Activated CD4-positive, alpha-beta T cell treated with anti-CD3 and anti-CD28 coated beads for 36 hours (primary cell): ENCODE data around the gene CHN2. TPM values are rescaled to one million over a fixed set of nuclear protein-coding genes. Genes with fewer than 3 reads are reported as not detected.

Experiments used
- ATAC-seq: fragments of 200-7000 bp; cut with Tn5 transposase; one replicate; pipeline ENCODE4 v1.10.0; 2021; ENCODE audit warnings: mild to moderate bottlenecking, moderate library complexity
- CTCF ChIA-PET: fragments of 350-600 bp; sonication (Branson Sonifier 250); formaldehyde crosslinking; loops from one replicate; lab custom pipeline; 2021; ENCODE audit warnings: antibody characterized with exemption; lab: Charles Lee
- POLR2A ChIA-PET: fragments of 350-600 bp; sonication (Branson Sonifier 250); formaldehyde crosslinking; loops from one replicate; lab custom pipeline; 2021; ENCODE audit warnings: antibody characterized with exemption, inconsistent platforms; lab: Charles Lee
- DNase-seq: peaks from one replicate; pipeline ENCODE4 v3.0.0-alpha.2; 2020
- H3K27ac Mint-ChIP-seq: one replicate; pipeline ENCODE4 v1.8.0; 2021; ENCODE audit warnings: mixed read lengths
- H3K27me3 Mint-ChIP-seq: one replicate; pipeline ENCODE4 v1.8.0; 2021; ENCODE audit warnings: mixed read lengths
- H3K36me3 Mint-ChIP-seq: one replicate; pipeline ENCODE4 v1.8.0; 2021; ENCODE audit warnings: low read depth, mixed read lengths
- H3K4me1 Mint-ChIP-seq: one replicate; pipeline ENCODE4 v1.8.0; 2021; ENCODE audit warnings: mixed read lengths
- H3K4me3 Mint-ChIP-seq: one replicate; pipeline ENCODE4 v1.8.0; 2021; ENCODE audit warnings: mild to moderate bottlenecking, moderate library complexity, mixed read lengths
- H3K9me3 Mint-ChIP-seq: one replicate; pipeline ENCODE4 v1.8.0; 2021; ENCODE audit warnings: low read depth, mixed read lengths
- intact Hi-C, 2 experiments: fragments of 100-400 bp; cut with DNase I in 1 of 2; cut with micrococcal nuclease in 1 of 2; formaldehyde crosslinking; loops; one replicate each; pipeline versions ENCODE4 v1.14.2 to v1.15.1; 2022 to 2024; cut with DNase I, micrococcal nuclease
- total RNA-seq, 2 experiments: library from RNA; stranded (reverse); gene quantifications; one replicate each; pipeline ENCODE4 v1.2.3, GENCODE V29; 2021

The CHN2 gene
- total RNA-seq, 2 experiments from 2014 or later: 0.25 to 0.39 TPM

DNA sequence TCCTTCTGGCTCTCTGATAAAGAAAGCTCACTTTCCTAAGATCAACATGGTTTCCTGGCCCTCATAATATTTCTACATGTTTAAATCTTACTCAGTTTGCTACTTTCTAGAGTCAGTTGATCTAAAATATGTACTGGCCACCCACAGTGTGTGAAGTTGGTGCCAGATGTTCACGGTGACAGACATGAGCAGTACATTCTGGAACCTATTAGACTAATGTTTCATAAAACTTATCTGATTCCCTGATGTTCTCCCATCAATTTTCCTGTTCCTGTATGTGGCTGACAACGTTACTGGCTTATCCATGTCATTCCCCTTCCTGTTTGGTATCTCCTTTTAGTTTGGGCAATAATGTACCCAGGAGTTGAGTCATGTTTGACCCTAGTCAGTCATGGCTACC lies 34.5 kb upstream of the CHN2 start:
- ChIA-PET CTCF (interaction anchor here (0.7 kb wide), 1 partner anchor 276 kb away, joined by 3 read pairs; no protein-coding TSS in a partner anchor), POLR2A (no interaction called here)
- H3K9me3 Mint-ChIP-seq: no peaks in the 10 kb centered on the region
- intact Hi-C loops: no loop called here
- peaks cover 7% of the 10 kb centered on the region for H3K4me1 Mint-ChIP-seq
- DNase-seq: no peak
- H3K4me3 Mint-ChIP-seq: no peak overlapping the region
- peaks cover 13% of the 10 kb centered on the region for H3K27me3 Mint-ChIP-seq
- H3K36me3 Mint-ChIP-seq: no peaks in the 10 kb centered on the region
- ATAC-seq: no peak
- H3K27ac Mint-ChIP-seq: no peak overlapping the region

DNA sequence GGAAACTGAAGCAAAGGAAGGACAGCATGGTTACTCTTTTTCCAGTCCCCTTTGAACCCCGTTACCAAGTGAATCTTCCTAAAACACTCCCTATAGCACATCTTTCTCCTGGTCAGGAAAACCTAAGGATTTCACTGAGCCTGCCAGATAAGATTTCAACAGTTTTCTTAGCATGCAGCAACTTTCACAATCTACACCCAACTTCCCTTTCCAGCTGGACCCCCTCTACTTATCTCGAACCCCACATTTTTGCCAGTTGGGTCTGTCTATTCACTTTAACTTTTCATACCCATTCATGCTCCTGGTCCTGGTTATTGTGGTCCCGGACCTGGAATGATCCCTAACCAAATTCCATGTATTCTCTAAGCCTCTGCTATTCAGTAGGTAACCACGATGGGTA lies 33.3 kb upstream of the CHN2 start:
- Mint-ChIP-seq H3K9me3 (peaks cover 6% of the 10 kb centered on the region), H3K27me3 (peaks cover 14% of the 10 kb centered on the region), H3K4me1 (peaks cover 7% of the 10 kb centered on the region), H3K36me3 (no peaks in the 10 kb centered on the region), H3K4me3 (no peak overlapping the region), H3K27ac (no peak overlapping the region)
- ATAC-seq (no peak), DNase-seq (no peak)
- intact Hi-C loops: no loop called here
- POLR2A ChIA-PET: no interaction called here
- CTCF ChIA-PET: interaction anchor here (0.6 to 1.6 kb wide), 2 partner anchors 55 to 100 kb away, joined by 3 read pairs; no protein-coding TSS in a partner anchor

DNA sequence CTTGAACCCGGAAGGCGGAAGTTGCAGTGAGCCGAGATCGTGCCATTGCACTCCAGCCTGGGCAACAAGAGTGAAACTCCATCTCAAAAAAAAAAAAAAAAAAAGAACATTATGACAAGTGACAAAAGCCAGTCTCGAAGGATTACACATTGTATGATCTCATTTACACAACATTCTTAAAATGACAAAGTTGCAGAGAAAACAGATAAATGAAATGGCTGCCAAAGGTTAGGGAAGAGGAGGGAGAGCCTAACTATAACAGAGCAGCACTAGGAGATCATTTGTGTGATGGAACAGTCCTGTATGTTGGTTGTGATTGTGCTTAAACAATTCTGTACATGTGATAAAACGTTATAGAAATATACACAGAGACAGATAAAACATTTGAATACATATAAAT lies 32.0 kb upstream of the CHN2 start:
- peaks cover 6% of the 10 kb centered on the region for H3K9me3 Mint-ChIP-seq
- no peaks in the 10 kb centered on the region for H3K4me1 Mint-ChIP-seq
- H3K27ac Mint-ChIP-seq: no peak overlapping the region
- POLR2A ChIA-PET: no interaction called here
- H3K4me3 Mint-ChIP-seq: no peak overlapping the region
- no peak for DNase-seq
- H3K36me3 Mint-ChIP-seq: no peaks in the 10 kb centered on the region
- no peak for ATAC-seq
- CTCF ChIA-PET: no interaction called here
- intact Hi-C loops: no loop called here
- peaks cover 16% of the 10 kb centered on the region for H3K27me3 Mint-ChIP-seq

DNA sequence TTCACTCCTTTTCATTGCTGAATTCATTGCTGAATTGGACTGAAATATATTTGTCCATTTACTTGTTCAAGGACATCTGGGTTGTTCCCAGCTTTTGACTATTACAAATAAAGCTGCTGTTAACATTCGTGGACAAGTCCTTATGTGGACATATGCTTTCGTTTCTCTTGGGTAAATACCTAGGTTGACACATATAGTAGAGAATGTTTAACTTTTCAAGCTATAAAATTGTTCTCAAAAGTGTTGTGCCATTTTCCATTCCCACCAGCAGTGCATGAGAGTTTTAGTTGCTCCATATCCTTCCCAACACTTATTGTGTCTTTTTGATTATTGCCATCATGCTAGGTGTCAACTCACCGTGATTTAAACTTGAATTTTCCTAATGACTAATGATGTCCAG lies 30.7 kb upstream of the CHN2 start:
- H3K36me3 Mint-ChIP-seq: no peaks in the 10 kb centered on the region
- intact Hi-C loops: no loop called here
- no peak overlapping the region for H3K27ac Mint-ChIP-seq

DNA sequence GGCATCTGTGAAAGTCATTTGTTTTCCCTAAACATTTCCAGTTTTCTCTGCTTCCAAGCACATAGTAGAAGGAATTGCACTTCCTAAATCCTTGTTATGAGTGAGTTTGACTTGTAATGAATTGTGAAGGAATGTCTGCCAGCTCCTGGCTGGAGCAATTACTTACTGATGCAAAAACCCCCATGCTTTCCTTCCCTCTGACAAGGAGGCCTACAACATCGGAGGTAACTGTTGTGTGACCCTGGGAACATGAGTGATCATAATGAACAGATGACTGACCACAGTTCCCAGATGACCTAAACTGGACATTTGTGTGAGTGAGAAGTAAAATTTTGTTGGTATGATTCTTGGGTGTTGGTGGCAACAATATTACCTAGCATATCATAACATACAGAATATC lies 26.9 kb upstream of the CHN2 start:
- H3K9me3 Mint-ChIP-seq: peaks cover 6% of the 10 kb centered on the region
- H3K36me3 Mint-ChIP-seq: no peaks in the 10 kb centered on the region
- no peak overlapping the region for H3K27ac Mint-ChIP-seq
- ChIA-PET CTCF (interaction anchor here (1.2 kb wide), 1 partner anchor 22 kb away, joined by 3 read pairs; no protein-coding TSS in a partner anchor), POLR2A (no interaction called here)
- ATAC-seq (no peak), DNase-seq (no peak)
- intact Hi-C loops: no loop called here
- H3K27me3 Mint-ChIP-seq: peaks cover 6% of the 10 kb centered on the region
- H3K4me1 Mint-ChIP-seq: no peaks in the 10 kb centered on the region
- H3K4me3 Mint-ChIP-seq: no peak overlapping the region

More for the DNA sequence above, 30.7 kb upstream of the CHN2 start:
- no peak for ATAC-seq
- Mint-ChIP-seq H3K4me3 (no peak overlapping the region), H3K27me3 (peaks cover 13% of the 10 kb centered on the region), H3K4me1 (no peaks in the 10 kb centered on the region), H3K9me3 (peaks cover 6% of the 10 kb centered on the region)
- DNase-seq: no peak
- CTCF ChIA-PET: interaction anchor here (1.0 kb wide), 1 partner anchor 10 kb away, joined by 4 read pairs; no protein-coding TSS in a partner anchor
- POLR2A ChIA-PET: no interaction called here

DNA sequence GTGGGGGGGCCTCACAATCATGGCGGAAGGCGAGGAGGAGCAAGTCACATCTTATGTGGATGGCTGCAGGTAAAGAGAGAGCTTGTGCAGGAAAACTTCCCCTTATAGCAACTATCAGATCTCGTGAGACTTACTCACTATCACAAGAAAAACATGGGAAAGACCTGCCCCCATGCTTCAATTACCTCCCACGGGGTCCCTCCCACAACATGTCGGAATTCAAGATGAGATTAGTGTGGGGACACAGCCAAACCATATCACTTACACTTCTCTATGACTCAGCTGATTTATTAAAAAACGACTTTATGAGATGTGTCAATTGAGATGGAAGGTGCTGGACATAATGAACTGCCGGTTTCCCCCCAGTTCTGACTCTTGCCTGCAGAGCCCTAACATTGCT lies 23.8 kb upstream of the CHN2 start:
- no peak overlapping the region for H3K27ac Mint-ChIP-seq
- ChIA-PET POLR2A (no interaction called here), CTCF (no interaction called here)

DNA sequence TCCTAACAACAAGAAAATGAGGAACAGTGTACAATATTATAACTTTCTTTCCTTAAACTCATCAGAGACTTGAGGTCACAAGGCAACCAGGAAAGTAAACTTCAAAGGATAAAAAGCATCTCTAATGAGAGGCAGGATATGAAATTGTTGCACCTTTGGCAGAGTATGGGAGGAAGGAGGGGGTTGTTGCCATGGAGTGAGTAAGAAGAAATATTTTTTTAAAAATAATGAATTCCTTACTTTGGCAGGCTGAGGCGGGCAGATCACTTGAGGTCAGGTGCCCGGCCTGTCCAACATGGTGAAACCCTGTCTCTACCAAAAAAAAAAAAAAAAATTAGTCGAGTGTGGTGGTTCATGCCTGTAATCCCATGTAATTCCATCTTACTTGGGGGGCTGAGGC lies 21.1 kb upstream of the CHN2 start:
- H3K27ac Mint-ChIP-seq: no peak overlapping the region
- H3K4me1 Mint-ChIP-seq: peaks cover 8% of the 10 kb centered on the region
- H3K9me3 Mint-ChIP-seq: no peaks in the 10 kb centered on the region
- peaks cover 3% of the 10 kb centered on the region for H3K27me3 Mint-ChIP-seq
- ATAC-seq: no peak
- ChIA-PET POLR2A (no interaction called here), CTCF (interaction anchor here (0.9 to 1.3 kb wide), 2 partner anchors 236 to 251 kb away, joined by 3 to 4 read pairs; no protein-coding TSS in a partner anchor)
- intact Hi-C loops: no loop called here
- H3K36me3 Mint-ChIP-seq: no peaks in the 10 kb centered on the region
- no peak for DNase-seq
- H3K4me3 Mint-ChIP-seq: no peak overlapping the region

More for the DNA sequence above, 23.8 kb upstream of the CHN2 start:
- intact Hi-C loops: no loop called here
- Mint-ChIP-seq H3K4me3 (no peak overlapping the region), H3K9me3 (peaks cover 3% of the 10 kb centered on the region), H3K27me3 (peaks cover 6% of the 10 kb centered on the region), H3K36me3 (no peaks in the 10 kb centered on the region), H3K4me1 (no peaks in the 10 kb centered on the region)
- DNase-seq: no peak
- no peak for ATAC-seq

DNA sequence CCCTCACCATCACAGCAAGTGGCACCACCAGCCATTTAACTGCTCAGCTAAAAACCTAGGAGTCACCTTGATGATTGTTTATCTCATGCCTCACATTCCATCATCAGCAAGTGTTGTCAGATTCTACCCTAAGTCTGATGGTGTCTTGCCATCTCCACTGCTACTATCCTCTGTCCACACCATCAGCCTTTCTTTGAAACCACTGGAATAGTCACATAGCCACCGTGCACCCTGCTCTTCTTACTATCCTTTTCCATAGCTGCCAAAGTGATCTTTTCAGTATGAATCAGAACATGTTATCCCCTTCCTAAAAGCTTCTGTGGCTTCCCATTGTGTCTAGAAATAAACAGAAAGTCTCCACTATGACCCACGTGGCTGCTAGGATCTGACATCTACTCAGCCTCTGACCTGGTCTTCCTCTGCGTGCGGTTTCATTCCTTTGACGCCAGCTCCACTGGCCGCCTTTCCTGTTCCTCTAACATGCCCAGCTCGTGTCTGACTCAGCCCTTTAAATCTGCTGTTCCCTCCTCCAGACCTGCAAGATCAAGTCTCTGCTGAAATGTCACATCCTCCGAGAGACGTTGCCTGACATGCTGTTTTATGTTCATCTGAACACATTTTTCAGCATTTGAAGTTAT lies 16.5 kb upstream of the CHN2 start:
- intact Hi-C loops: no loop called here
- Mint-ChIP-seq H3K4me1 (peaks cover 8% of the 10 kb centered on the region), H3K4me3 (no peak overlapping the region), H3K9me3 (no peaks in the 10 kb centered on the region), H3K36me3 (no peaks in the 10 kb centered on the region), H3K27ac (peak overlapping the region; percentile 35), H3K27me3 (peaks cover 3% of the 10 kb centered on the region)
- ChIA-PET CTCF (interaction anchor here (0.6 to 1.3 kb wide), 5 partner anchors 12 to 388 kb away, joined by 3 to 7 read pairs (median 3); no protein-coding TSS in a partner anchor), POLR2A (interaction anchor here (0.5 kb wide), 1 partner anchor 791 kb away, joined by 3 read pairs; no protein-coding TSS in a partner anchor)
- ATAC-seq (peak; percentile 92), DNase-seq (peak; percentile 60)

DNA sequence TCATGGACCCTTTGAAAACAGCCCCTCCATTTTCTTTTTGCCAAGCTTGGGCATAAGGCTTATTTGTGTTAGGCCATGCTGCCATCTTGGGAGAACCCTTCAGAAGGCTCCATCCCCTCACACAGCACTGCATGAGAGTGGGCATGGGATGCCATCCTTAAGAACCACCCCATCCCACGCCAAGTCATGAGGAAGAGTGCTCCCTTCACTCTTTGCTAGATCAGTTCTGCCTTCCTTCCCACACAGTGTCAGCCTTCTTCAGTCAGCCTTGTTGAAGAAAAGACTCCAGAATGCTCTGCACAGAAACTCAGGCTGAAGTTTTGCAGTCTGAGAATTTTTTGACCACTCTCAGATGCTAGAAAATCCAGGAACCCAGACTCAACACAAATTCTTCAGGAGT lies 15.5 kb upstream of the CHN2 start:
- Mint-ChIP-seq H3K4me3 (no peak overlapping the region), H3K36me3 (no peaks in the 10 kb centered on the region), H3K9me3 (no peaks in the 10 kb centered on the region), H3K27ac (no peak overlapping the region), H3K27me3 (peaks cover 3% of the 10 kb centered on the region), H3K4me1 (peaks cover 8% of the 10 kb centered on the region)
- intact Hi-C loops: no loop called here
- ChIA-PET POLR2A (no interaction called here), CTCF (no interaction called here)
- DNase-seq: no peak
- ATAC-seq: no peak

DNA sequence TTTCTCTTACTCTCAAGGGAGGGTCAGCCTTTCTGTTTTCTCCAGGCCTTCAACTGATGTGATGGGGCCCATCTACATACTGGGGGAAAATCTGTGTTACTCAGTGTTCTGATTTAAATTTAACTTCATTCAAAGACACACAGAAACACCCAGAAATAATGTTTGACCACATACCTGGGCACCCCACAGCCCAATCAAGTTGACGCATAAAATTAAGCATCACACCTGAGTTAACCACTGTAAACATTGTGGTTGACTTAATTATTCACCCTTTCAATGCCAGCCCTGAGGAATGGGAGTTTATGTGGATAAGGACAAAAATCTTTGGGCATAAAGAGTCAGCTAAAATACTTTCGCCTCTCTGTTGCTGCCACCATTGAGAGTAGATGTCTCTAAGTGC lies 10.0 kb upstream of the CHN2 start:
- intact Hi-C loops: no loop called here
- H3K4me1 Mint-ChIP-seq: no peaks in the 10 kb centered on the region
- POLR2A ChIA-PET: no interaction called here

DNA sequence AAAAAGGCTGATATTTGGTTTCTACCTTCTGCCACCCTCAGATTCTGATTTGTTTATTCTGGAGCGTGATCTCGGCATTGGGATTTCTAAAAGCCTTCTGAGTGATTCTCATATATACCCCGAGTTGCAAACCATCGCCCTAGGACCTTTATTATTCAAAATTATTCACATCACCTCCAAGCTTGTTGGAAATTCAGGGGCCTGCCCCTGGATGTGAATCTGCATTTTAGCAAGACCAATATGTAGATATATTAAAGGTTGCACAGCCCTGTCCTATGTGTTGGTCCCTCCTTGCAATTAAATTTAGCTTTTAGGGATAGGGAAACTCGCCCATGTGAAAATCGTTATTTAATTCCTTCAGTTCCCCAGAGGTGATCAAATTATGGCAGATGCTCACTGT lies 9.0 kb upstream of the CHN2 start:
- DNase-seq: no peak
- Mint-ChIP-seq H3K27ac (no peak overlapping the region), H3K9me3 (no peaks in the 10 kb centered on the region), H3K27me3 (peaks cover 11% of the 10 kb centered on the region), H3K4me1 (no peaks in the 10 kb centered on the region), H3K4me3 (no peak overlapping the region), H3K36me3 (no peaks in the 10 kb centered on the region)
- intact Hi-C loops: loop anchor here (5.0 kb wide), 2 partner anchors 162 to 263 kb away; no protein-coding TSS in a partner anchor
- ATAC-seq: no peak
- CTCF ChIA-PET: interaction anchor here (0.6 kb wide), 1 partner anchor 162 kb away, joined by 3 read pairs; no protein-coding TSS in a partner anchor
- POLR2A ChIA-PET: no interaction called here

More for the DNA sequence above, 10.0 kb upstream of the CHN2 start:
- no peak overlapping the region for H3K27ac Mint-ChIP-seq
- ATAC-seq (no peak), DNase-seq (no peak)
- no peaks in the 10 kb centered on the region for H3K36me3 Mint-ChIP-seq
- H3K4me3 Mint-ChIP-seq: no peak overlapping the region
- peaks cover 9% of the 10 kb centered on the region for H3K27me3 Mint-ChIP-seq
- H3K9me3 Mint-ChIP-seq: no peaks in the 10 kb centered on the region
- CTCF ChIA-PET: no interaction called here

DNA sequence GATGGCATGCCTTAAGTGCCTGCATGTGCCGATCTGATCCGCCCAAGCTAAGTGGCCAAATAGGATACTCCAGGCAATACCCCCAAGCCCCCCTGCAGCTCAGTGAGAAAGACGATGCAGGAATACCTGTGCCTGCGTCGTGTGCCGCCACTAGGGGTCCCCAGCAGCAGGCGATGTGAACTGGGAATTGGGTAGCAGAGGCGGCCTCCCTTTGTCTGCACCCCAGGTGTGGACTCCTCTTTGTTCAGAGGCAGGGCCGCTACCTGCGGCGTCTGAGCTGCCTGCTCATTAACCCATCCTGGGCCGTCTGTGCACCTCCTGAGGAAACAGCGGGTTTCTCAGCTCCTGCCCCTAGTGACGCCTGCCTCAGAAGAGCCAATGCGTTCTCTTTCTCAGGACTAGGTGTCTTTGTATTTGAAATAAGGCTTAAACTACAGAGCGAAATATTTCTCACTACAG lies 4.8 kb upstream of the CHN2 start:
- ChIA-PET CTCF (interaction anchor here (0.6 to 4.8 kb wide), 30 partner anchors 8 to 268 kb away, joined by 3 to 36 read pairs (median 4); no protein-coding TSS in a partner anchor), POLR2A (no interaction called here)
- DNase-seq (peak; percentile 77), ATAC-seq (peak; percentile 83)
- no peak overlapping the region for H3K27ac Mint-ChIP-seq
- no peaks in the 10 kb centered on the region for H3K9me3 Mint-ChIP-seq
- peaks cover 27% of the 10 kb centered on the region for H3K27me3 Mint-ChIP-seq
- no peaks in the 10 kb centered on the region for H3K36me3 Mint-ChIP-seq
- intact Hi-C loops: loop anchor here (1.0 to 5.0 kb wide), 4 partner anchors 156 to 267 kb away; no protein-coding TSS in a partner anchor
- no peaks in the 10 kb centered on the region for H3K4me1 Mint-ChIP-seq
- no peak overlapping the region for H3K4me3 Mint-ChIP-seq
